HG03159 (cell line): ENCODE data around the gene ZNRF2.
"Not testable (repeated sequence)": the region's sequence is repeated elsewhere in the genome, so short reads cannot be mapped to it uniquely, and the experiment has no call there.

Experiments used
- ATAC-seq: cut with Tn5 transposase; IDR thresholded peaks from one replicate; pipeline ENCODE4 v1.9.1; 2021; ENCODE audit warnings: mild to moderate bottlenecking, moderate library complexity; ENCODE audit not compliant: unreplicated experiment

Gene ZNRF2

DNA sequence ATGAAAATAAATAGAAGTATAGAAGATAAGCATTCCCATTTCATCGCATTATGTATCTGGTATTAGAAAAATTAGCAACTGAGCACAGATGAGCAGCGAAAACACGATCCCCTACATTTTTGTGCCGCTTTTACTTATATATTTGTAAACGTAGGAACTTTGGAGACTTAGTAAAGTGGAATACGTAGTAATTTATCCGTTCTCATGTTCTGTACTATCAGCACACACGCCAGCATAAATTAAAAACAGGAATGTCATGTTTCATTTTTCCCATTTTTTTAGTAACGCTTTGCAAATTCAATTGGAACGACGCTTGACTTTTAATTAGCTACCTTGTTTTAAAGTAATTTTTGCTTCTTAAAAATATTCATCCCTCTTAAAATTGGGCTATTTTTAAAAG lies 2.4 kb downstream of the ZNRF2 start:
- ATAC-seq = no peak

DNA sequence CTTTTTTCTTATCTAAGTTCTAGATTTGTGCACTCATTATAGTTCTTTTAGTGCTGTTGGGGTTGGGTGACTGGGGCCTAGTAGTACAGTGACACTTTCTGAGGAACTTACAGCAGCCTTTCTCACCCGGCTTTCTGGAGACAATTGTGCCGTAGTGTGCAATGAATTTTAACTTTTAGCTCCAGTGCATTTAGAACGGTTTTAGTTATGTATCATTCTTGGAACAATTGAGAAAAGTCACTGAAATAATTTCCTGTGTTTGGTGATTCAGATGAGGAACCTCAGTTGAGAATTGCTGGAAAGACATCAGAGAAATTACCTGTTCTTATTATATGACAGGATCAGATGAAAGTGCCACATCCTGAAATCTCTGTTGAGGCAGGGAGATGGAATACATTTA lies 3.2 kb downstream of the ZNRF2 start:
- not testable (repeated sequence) for ATAC-seq

GRCh38 chr7:30289634-30290033 lies 5.2 kb downstream of the ZNRF2 start:
- not testable (repeated sequence) for ATAC-seq

- not testable (repeated sequence) for ATAC-seq
Observed at GRCh38 chr7:30290317-30290716, 5.9 kb downstream of the ZNRF2 start.

- ATAC-seq = not testable (repeated sequence)
Observed at GRCh38 chr7:30292416-30293038, 8.1 kb downstream of the ZNRF2 start.

GRCh38 chr7:30296304-30296703 lies 11.9 kb downstream of the ZNRF2 start:
- ATAC-seq = not testable (repeated sequence)

- not testable (repeated sequence) for ATAC-seq
Observed at GRCh38 chr7:30297499-30297898, 13.1 kb downstream of the ZNRF2 start.

DNA sequence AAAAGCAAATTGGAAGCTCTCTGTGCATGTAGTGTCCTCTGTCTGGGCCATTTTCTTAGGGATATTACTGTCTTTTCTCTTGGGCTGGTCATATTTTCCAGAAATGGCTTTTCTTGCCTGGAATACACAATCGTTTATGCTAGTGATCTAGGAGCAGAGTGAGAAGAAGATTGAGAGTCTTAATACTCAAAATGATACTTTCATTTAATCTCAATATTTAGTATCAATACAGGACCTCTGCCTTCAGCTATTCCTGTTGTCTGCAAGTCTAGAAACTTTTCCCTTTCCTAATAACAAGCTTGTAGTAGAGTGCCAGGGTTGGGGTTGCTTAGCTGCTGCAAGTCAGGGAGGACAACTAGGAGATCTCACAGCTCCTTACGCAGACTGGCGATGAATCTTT lies 14.0 kb downstream of the ZNRF2 start:
- ATAC-seq = not testable (repeated sequence)

DNA sequence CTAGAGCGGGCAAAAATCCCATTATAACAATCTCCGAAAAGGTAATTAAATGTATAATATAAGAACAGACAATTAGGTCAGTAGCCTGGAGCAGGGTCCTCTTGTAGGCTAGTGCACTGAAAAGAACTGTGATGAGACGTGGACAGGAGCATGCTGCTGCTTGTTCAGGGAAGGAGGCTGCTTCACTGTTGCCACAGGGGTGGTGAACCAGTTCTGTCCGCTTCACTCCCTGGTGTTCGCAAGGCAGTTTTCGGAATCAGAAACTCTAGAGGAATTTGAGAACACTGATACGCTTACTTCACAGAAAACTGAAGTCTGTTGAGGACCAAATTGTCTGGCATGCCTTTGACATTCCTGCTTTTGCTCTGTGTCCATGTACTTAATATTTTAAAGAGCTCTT lies 17.4 kb downstream of the ZNRF2 start:
- ATAC-seq = no peak

DNA sequence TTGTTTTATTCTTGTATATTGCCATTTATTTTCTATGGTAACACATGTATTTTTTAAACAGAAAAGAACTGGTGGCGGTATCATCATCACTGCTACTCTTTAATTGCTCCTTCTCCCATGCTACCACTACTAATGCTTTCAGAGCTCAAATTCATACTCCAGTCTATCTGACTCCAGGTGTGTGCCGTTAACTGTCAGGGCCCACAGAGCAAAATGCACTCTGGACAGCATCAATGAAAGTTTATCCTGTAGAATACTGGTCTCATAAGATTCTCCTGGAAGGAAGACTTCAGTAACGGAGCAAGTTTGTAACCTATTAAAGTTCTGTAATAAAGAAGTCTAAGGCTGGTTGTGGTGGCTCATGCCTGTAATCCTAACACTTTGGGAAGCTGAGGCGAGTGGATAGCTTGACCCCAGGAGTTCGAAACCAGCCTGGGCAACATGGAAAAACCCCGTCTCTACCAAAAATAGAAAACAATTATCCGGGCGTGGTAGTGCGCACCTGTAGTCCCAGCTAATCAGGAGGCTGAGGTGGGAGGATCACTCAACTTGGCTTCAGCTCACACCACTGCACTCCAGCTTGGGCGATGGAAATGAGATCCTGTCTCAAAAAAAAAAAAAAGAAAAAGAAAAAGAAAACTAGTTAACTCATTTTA lies 18.4 kb downstream of the ZNRF2 start:
- ATAC-seq = no peak

DNA sequence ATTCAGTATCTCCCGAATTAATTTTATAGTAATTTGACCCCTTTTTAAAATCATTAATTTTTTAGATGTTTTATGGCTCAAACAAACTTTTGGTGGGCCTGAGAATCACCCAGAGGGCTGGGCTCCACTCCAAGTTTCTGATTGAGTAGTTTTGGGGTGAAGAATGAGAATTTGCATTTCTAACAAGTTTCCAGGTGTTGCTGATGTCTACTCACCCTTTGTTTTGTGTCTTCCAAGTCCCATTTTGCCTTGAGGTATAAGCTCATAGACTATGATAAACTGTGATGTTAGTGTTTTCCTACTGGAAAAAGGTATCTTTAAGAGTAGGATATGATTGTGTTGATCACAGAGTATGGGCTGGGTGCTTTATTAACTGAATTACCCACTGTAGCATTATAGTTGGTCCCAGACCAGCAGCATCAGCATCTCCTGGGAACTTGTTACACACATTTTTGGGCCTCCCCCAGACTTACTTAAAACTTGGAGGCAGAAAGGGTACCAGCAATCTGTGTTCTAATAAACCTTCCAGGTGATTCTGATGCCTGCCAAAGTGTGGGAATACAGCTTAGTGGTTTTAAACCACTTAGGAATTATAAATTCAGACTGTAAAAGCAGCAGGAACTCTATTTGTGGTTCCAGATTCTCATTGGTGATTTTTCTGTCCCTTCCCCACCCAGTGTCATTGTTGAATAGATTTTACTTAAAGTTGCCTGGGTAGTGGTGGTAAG lies 19.1 kb downstream of the ZNRF2 start:
- ATAC-seq = no peak

DNA sequence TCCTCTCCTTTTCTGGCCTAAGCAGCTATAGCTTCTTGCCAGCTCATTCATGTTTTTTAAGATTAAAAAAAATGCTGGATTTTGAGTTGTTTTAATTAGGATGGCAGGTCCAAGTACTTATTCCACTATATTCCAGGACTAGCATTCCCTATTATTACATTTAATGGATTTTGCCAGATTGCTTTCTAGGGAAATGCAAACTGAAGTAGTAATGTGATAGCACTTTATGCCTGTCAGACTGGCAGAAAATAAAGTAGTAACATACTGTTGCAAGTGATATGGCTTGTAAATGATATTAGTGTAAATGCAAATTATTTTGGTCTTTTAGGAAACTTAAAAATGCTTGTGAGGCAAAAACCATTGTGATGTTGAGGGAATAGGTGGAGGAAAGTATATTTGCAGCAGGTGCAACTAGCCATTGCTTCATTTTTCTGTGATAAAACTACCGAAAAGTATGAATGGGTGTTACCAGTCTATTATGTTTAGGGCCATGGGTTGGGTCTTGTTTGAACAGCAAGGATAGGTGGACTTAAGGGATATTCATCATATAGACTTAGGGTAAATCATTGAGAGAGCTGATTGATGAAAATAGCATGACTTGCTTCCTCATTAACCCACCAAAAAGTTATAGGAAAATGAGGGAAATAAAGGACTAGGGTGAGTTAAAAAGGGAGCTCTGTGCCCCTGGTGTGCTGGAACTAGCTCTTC lies 19.9 kb downstream of the ZNRF2 start:
- no peak for ATAC-seq

- no peak for ATAC-seq
Observed at GRCh38 chr7:30306976-30307375, 22.6 kb downstream of the ZNRF2 start.

DNA sequence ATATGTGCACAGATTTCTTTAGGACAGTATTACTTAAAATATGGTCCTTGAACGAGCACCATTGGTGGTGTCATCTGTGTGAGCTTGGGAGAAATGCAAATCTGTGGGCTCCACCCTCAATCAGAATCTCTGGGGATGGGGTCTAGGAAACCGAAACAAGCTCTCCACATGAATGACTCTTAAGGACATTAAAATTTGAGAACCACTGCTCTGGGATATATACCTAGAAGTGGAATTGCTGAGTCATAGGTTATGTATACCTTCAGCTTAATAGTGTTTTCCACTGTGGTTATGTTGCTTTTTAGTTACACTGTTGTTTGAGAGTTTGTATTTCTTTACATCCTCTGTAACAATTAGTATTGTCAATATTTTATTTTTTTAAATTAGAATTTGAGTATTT lies 24.0 kb downstream of the ZNRF2 start:
- no peak for ATAC-seq

DNA sequence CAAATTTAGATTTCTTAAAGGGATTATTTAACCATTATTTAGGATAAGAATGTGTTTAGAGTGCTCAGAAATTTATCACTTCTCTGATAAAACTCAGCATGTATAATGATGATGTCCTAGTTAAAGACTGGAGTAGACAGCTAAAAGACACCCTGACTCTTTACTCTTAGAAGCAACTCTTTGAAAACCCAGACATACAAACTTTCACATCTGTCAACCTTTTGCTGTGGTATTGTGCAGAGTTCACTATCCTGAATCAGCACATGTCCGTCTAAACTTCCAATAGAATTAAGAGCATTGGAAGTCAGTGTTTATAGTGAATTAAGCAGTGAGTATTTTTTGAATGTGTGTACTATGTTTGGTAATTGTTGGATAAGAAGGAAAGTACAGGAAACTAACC lies 24.9 kb downstream of the ZNRF2 start:
- ATAC-seq = no peak

GRCh38 chr7:30309842-30310435 lies 25.5 kb downstream of the ZNRF2 start:
- no peak for ATAC-seq

DNA sequence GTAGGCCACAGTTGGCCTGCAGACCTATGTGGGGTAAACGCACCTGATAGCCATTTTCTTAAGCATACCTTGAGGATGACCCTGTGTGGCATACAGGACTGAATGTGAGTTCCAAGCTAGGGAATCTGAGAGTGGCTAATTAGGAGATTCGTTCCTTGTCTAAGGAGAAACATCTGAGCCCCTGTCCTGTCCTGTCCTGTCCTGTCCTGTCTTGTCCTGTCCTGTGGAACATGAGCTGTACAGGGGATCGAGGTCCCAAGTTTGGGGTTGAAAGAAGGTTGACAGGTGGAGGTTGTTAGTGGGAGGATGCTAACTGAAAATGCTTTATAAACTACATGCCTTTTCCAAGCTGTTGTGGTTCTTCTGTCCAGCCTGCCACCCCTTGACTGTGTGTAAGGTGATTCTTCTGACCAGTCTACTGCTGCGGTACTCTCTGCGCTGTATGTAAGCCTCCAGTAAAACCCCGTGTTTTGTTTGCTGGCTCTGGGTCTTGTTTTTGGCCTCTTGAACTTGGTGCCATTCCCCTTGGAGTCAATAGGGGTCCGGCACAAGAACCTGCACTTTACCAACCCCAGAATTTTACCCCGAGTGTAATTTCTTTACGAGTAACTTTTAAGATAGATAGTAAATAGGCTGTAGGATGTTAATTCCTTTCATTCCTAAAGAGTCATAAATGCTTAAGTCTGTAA lies 26.4 kb downstream of the ZNRF2 start:
- ATAC-seq = no peak

DNA sequence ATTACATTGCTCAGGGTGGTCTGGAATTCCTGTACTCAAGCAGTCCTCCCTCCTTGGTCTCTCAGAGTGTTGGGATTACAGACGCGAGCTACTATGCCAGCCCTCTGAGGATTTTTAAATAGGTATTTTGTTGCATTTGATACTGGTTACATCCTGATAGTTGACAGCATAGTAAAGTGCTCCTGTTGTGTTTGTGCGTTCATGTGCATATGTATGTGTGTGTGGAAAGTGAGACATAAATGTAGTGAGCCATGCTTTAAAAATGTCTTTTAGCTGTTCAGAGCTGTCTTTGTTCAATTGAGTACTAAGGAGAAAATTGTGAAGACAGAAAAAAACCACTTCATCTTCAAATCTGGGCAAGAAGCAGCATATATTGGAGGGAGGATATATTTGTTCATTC lies 27.8 kb downstream of the ZNRF2 start:
- ATAC-seq = no peak

- ATAC-seq = no peak
Observed at GRCh38 chr7:30313348-30313747, 29.0 kb downstream of the ZNRF2 start.

GRCh38 chr7:30313793-30314192 lies 29.4 kb downstream of the ZNRF2 start:
- no peak for ATAC-seq

DNA sequence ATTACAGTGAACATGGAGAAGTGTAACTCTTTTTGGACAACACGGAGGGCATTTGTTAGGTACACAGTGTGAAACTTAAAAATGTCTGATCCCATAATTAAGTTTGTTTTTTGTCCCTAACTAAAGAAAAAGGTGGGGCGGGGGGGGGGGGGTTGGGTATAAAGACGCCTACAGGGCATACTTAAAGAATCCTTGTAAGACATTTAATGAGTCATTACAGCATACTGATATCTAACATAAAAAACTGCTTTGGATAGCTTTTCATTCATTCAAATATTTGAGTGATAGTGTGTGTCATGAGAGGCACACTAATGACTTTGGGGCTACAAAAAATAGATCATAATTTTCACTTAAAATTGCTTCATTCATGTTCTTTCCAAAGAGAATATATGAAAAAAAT lies 31.2 kb downstream of the ZNRF2 start:
- ATAC-seq = no peak
